ENCODE measurements around the gene SLC7A14. TPM values are rescaled to one million over a fixed set of nuclear protein-coding genes. Genes with fewer than 3 reads are reported as not detected.

SLC7A14 gene
- total and polyA plus RNA-seq, 2 of the 13 experiments (the other 11 are each of a cell fraction or from before 2014, with no cell fraction given), result not detected

- in situ Hi-C loops (cut with HindIII; ENCODE audit: extremely low pct_ligation_motif_present, low pct_unique_long_range_greater_than_20kb) (no loop called here), intact Hi-C loops (cut with micrococcal nuclease; ENCODE audit: unreplicated experiment) (no loop called here)
- Histone ChIP-seq H3K79me2 (ENCODE audit: insufficient read depth, low read length) (no peaks in the 10 kb centered on the region), H3K36me3 (replicated peaks in 1 of 2; ENCODE audit: control insufficient read depth in 1 of 2, insufficient read depth in 2 of 2, low read length in 2 of 2) (no peaks in the 10 kb centered on the region), H3K27me3 (ENCODE audit: control insufficient read depth in 1 of 2, insufficient read depth in 2 of 2, low read length in 2 of 2) (no peaks in the 10 kb centered on the region), H3K9ac (ENCODE audit: insufficient read depth, low read depth, low read length) (no peak overlapping the region), H3K4me1 (ENCODE audit: insufficient read depth, low read length) (no peaks in the 10 kb centered on the region), H2AFZ (ENCODE audit: low read length) (no peak overlapping the region), H3K4me2 (ENCODE audit: low read depth, low read length) (no peak overlapping the region), H3K4me3 (replicated peaks in 1 of 3; ENCODE audit: insufficient read depth in 1 of 3, low read depth in 2 of 3, low read length in 3 of 3) (no peak overlapping the region), H3K27ac (ENCODE audit: extremely low read length, insufficient read depth, low read length) (no peak overlapping the region), H3K9me3 (ENCODE audit: low read length) (no peaks in the 10 kb centered on the region), H4K20me1 (ENCODE audit: insufficient read depth, low read length) (no peaks in the 10 kb centered on the region)
- DNase-seq (ENCODE audit: low spot score) (no peak), ATAC-seq (no peak), FAIRE-seq (no peak)
- TF ChIP-seq MIXL1 (CRISPR knock-in tag; IDR thresholded peaks at IDR 0.05) (no peak), TBX3 (IDR thresholded peaks at IDR 0.05; ENCODE audit: borderline replicate concordance) (no peak), ZBTB7B (CRISPR knock-in tag; IDR thresholded peaks at IDR 0.05) (no peak), ZNF792 (CRISPR knock-in tag; IDR thresholded peaks at IDR 0.05) (no peak), HNRNPK (IDR thresholded peaks at IDR 0.05; ENCODE audit: low read depth, low read length, poor library complexity, severe bottlenecking) (no peak), ZBTB3 (CRISPR knock-in tag; IDR thresholded peaks at IDR 0.05; ENCODE audit: borderline replicate concordance, low read depth) (no peak), HES4 (CRISPR knock-in tag; IDR thresholded peaks at IDR 0.05; ENCODE audit: borderline replicate concordance) (no peak), ZUFSP (CRISPR knock-in tag; IDR thresholded peaks at IDR 0.05; ENCODE audit: borderline replicate concordance) (no peak), POGZ (CRISPR knock-in tag; IDR thresholded peaks at IDR 0.05) (no peak), SATB2 (CRISPR knock-in tag; IDR thresholded peaks at IDR 0.05) (no peak), CEBPZ (IDR thresholded peaks at IDR 0.05; ENCODE audit: low read length) (no peak), TRIM22 (IDR thresholded peaks at IDR 0.05) (no peak), PRPF4 (IDR thresholded peaks at IDR 0.05; ENCODE audit: low read depth, low read length, poor library complexity, severe bottlenecking) (no peak)
- POLR2A ChIA-PET, result no interaction called here
- WGBS (ENCODE audit: low lambda C conversion rate), result 73% methylated on average over 2 of the region's 2 CpGs
- BruUV-seq (replicated peaks), result no TSS peak
- CTCF ChIA-PET (ENCODE audit: low intra/inter-chr PET ratio, low total read pairs), result no interaction called here
Observed at GRCh38 chr3:170450039-170450438, 135.8 kb downstream of the SLC7A14 start.
